ENCODE data around the gene NKX3-2.

NKX3-2 gene

DNA sequence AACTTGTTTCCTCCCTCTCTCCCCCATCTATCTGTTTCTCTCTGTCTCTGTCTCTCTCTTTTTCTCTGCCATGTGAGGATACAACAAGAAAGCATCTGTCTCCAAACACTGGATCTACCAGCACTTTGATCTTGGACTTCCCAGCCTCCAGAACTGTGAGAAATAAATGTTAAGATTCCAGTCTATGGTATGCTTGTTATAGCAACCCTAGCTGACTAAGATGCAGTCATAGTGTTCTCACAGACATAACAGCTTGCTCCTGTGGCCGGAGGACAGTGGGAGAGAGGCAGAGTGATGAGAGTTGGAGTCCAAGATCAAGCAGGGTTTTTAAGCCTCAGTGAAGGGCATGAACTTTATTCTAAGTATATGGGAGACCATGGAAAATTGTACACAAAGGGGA, 8.8 kb upstream of the NKX3-2 start:
- no peak for DNase-seq
- TF ChIP-seq POLR2A (IDR thresholded peaks at IDR 0.05; ENCODE audit: low read length) (no peak), GATA1 (IDR thresholded peaks at IDR 0.05; ENCODE audit: low read depth, low read length) (no peak)

DNA sequence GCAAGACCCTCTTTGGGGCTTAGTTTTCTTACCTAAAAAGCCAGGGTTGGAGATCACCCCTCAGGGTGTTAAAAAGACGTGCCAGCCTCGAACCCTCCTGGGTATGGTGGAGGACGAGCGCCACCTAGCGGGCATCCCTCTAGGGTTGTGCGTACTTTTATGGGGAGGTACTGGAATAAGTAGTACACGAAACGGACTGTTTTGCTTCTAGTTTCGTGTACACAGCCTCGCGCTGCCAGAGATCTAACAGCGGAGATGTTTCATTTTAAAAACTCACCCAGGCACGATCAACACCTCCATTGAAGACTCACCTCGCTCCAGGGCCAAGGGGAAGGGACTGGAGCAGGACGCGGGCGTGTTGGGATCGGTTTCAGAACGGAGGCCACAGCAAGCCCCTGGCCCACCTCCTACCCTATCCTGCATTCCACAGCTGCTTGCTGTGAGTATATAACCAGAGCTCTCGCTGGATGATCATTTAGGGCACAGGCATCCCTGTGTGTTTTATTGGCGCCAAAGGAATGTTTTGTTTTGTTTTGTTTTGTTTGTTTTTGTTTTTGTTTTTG, 4.8 kb upstream of the NKX3-2 start:
- no peak for TF ChIP-seq POLR2A (IDR thresholded peaks at IDR 0.05; ENCODE audit: low read length)
- no peak for TF ChIP-seq GATA1 (IDR thresholded peaks at IDR 0.05; ENCODE audit: low read depth, low read length)
- DNase-seq: peak; percentile 83 to 90

DNA sequence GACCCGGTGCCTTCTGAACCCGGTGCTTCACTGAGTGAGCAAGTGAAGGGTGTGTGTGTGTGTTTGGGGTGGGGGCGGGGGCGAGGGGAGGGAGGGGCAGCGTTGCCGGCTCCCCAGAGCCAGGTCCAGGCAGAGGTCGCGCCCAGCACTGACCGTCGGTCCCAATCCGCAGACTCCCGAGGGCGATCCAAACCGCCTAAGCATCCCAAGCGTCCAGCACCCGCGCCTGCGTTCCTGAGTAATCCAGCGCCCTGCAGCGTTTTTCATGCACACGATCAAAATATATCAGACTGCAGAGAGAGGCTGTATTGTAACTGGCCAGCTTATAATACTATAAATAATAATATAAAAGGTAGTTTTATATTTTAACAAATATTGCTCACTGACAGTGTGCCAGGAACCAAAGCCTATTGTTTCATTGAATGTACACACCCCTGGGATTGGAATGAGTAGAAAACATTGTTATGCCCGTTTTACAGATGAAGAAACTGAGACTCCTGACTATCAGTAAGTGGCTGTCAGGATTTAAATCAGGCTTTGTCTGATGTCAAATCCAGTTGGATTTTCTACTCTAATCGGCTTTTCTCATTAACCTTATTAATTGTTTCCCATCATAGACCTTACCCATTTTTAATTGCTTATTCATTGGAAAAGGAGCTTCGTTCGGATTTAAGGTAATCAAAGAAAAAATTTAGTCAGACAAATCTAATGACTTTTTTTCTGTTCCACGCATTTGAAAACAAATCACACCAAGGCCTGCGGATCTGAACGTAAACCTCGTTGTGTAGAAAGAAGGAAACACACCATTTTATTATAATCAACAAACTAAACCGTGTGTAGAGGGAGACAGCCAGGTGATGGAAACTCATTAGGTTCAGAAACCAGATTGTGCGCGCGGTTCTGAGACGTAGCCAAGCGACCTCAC, 4.0 kb upstream of the NKX3-2 start:
- TF ChIP-seq GATA1 (IDR thresholded peaks at IDR 0.05; ENCODE audit: low read depth, low read length) (no peak), POLR2A (IDR thresholded peaks at IDR 0.05; ENCODE audit: low read length) (no peak)
- no peak for DNase-seq

DNA sequence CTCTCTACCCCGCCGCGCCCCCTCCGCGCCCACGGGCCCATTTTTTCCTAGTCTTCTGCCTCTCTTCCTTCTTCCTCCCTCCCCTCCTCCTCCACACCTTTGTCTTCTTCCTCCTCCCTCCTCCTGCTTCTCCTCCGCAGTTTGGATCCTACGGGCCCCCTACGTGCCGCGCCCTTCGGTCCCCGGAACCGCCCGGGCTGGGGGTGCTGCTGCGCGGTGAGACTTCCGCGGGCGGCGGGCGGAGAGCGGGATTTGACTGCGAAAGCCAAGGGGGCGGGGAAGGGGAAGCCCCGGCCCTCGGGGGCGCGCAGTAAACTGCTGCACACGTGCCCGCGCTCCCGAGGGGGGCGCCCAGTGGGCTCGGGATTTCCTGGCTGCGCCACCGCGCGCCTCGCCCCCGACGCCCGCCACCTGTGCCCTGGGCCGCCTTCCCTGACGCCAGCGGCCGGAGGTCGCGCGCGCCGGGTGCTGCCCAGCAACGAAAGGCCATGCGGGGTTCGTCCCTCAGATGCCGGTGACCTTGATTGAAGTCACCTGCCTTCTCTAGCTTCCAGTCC, 3.3 kb upstream of the NKX3-2 start:
- DNase-seq: no peak

DNA sequence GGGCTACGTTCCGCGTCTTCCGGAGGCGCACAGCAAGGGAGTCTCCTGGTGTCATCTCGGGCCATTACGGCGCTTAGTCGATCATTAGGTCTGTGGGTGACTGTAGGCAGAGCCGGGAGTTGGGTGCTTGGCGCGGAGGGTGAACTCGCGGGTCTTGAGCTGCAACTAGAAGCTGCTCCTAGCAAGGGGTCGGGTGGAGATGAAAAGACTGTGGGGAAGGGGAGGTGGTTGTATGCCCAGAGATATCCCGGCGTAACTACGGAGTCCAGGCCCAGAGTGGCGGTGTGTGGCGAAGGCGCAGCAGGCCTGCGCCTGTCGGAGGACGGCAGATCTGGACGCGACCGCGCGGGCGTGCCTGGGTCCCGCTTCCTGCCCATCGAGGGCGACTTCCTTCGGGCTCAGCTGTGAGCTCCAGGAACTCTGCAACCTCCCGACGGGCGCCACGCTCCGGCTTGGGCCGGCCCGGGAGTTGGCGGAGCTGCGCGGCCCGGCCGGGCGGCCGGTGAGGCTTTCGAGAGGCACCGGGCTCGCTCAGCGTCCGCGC, 2.7 kb upstream of the NKX3-2 start:
- no peak for TF ChIP-seq GATA1 (IDR thresholded peaks at IDR 0.05; ENCODE audit: low read depth, low read length)
- no peak for TF ChIP-seq POLR2A (IDR thresholded peaks at IDR 0.05; ENCODE audit: low read length)
- no peak for DNase-seq

More for the DNA sequence above, 3.3 kb upstream of the NKX3-2 start:
- TF ChIP-seq POLR2A (IDR thresholded peaks at IDR 0.05; ENCODE audit: low read length) (no peak), GATA1 (IDR thresholded peaks at IDR 0.05; ENCODE audit: low read depth, low read length) (no peak)

DNA sequence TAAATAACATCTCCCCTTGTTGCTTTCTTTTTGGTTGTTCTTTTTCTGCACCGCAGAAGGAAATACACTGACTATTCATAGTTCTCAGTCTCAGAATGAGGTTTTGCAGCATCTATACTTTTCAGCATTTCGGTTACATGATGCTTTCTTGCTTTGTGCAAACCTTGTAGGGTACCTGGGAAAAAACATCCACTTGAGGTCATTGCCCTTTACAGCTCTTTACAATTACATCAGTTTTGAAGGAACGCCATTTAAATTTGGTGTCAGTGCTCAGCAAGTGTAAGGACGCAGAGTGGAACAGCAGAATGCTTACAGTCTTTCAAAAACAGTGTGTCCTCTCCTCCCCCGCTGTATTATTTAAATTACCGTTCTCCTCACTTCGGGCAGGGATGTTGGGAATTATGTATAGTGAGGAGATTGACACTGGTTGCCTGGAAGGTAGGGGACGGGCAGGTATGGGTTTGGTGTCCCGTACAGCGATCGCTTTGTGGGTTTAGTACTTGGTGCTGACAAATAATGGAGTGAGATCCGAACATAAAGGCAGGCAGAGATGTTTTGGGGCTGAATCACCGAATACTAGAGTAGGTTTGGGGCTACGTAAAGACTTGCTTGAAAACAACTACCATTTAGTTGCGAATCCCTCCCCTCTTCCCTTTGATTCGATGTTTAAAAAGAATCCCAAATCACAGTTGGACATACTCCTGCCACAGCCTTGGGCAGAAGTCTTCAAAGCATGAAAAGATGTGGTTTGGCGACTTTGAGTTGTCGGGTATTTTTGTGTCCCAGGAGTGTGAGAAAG, 2.0 kb upstream of the NKX3-2 start:
- DNase-seq: no peak
- TF ChIP-seq POLR2A (IDR thresholded peaks at IDR 0.05; ENCODE audit: low read length) (no peak), GATA1 (IDR thresholded peaks at IDR 0.05; ENCODE audit: low read depth, low read length) (no peak)

DNA sequence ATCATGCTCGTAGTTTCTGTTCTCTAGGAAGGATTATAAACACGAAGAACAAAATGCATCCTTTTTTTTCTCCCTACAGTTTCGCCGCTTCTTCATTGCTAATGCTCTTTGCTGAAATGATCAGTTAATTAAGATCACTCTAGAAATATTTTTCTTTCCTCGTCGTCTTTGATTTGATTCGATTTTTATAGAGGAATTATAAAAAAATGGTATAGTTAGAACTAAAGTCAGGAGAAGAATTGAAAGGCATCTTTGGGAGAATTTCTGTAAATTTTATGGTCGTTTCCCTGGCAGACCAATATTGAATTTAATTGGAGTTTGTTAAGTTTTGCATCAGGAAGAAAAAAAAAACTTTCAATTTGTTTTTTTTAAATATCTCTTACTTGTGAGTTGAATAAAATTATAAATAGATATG, 1.1 kb upstream of the NKX3-2 start:
- no peak for DNase-seq
- TF ChIP-seq POLR2A (IDR thresholded peaks at IDR 0.05; ENCODE audit: low read length): no peak
- no peak for TF ChIP-seq GATA1 (IDR thresholded peaks at IDR 0.05; ENCODE audit: low read depth, low read length)

DNA sequence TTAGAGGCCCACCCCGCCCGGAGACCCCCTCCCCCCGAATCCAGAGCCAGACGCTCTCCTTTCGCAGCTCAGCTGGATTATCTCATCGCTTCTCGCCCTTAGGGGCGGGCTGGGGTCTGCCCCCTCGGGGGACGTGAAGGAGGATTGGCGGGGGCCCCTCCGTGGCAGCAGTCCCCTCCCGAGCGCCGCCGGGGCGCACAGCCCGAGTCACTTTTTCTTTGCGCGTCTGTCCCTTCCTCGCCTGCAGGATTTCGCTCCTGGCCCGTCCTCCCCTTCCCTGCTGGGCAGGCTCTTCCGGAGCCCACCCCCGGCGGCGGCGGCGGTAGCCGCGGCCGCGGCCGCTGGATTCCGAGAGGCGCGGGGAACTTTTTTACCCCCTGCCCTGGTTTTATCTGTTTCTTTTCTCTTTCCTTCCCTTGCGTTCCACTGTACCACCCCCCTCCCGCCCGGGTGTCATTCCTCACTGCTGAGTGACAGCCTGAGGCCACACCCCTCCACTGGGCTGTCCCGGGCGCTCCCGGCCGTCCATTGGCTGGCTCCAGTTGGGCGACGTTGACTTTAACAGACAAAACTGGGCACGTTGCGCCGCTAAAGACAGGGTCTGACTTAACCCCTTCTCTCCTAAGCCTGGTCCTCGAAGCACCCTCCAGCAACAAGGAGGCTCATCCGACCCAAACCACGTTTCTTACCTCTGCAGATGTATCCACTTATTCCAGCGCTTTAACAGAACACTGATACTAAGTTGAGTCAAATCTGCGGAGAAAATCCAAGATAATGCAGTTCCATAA, 492 bp upstream of the NKX3-2 start:
- TF ChIP-seq POLR2A (IDR thresholded peaks at IDR 0.05; ENCODE audit: low read length) (no peak), GATA1 (IDR thresholded peaks at IDR 0.05; ENCODE audit: low read depth, low read length) (no peak)
- DNase-seq: peak; percentile 69 to 75

DNA sequence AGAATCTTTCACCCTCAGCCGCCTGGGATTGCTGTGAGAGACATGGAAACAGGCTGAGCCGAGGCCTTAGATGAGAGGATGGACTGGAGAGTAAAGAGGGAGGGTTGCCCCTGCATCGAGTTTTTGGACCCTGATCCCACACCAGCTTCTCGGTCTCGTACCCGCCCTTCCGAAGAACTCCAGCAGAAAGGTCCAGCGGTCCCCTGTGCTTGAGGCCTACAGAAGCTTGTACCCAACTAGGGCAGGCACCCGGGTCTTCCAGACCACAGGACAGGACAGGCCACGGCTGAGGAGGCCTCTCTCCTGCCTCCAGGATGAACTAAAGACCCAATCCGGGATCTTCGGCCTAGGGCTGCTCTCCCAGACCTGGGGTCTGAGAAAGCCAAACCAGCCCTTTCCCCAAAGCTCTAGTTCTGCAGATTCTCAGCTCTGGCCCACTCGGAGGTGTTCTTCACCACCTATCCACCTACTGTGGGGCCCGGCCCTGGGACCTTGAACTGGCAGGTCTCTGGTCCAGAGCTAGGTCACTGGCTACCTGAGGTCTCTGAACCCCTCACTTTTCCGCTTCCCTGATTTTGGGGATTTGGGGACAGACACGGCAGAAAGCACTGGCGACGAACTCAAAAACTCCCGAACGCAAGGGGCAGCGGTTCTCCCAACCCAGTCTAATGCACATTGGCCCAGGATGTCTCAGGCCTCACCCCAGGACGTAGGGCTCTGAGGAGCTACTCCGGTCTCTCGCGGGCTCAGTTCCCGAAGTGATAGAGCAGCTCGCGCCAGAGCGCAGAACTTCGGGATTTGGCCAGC, 1.1 kb downstream of the NKX3-2 start:
- DNase-seq: peak; percentile 9 to 13
- TF ChIP-seq POLR2A (IDR thresholded peaks at IDR 0.05; ENCODE audit: low read length) (no peak), GATA1 (IDR thresholded peaks at IDR 0.05; ENCODE audit: low read depth, low read length) (no peak)

DNA sequence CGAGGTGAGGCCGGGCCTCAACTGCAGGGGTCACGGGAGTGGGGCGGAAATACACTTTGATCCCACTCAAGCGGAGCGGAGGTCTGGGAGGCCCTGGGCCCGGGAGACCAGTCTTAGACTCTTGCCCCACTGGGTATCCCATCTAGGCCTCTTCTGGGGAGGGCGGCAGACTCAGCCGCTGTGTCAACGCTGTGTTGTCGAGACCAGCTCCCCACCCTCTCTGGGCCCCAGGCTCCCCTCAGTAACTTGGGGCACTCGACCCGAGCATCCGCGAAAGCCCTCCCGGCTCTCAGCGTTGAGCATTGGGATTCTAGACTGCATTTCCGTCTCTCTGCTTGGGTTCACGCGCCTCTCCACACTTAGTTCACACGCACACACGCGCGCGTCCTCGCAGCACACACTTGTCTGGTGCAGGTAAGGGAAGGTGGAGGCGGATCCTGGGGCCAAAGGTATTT, 1.7 kb downstream of the NKX3-2 start:
- no peak for TF ChIP-seq POLR2A (IDR thresholded peaks at IDR 0.05; ENCODE audit: low read length)
- no peak for TF ChIP-seq GATA1 (IDR thresholded peaks at IDR 0.05; ENCODE audit: low read depth, low read length)
- no peak for DNase-seq

DNA sequence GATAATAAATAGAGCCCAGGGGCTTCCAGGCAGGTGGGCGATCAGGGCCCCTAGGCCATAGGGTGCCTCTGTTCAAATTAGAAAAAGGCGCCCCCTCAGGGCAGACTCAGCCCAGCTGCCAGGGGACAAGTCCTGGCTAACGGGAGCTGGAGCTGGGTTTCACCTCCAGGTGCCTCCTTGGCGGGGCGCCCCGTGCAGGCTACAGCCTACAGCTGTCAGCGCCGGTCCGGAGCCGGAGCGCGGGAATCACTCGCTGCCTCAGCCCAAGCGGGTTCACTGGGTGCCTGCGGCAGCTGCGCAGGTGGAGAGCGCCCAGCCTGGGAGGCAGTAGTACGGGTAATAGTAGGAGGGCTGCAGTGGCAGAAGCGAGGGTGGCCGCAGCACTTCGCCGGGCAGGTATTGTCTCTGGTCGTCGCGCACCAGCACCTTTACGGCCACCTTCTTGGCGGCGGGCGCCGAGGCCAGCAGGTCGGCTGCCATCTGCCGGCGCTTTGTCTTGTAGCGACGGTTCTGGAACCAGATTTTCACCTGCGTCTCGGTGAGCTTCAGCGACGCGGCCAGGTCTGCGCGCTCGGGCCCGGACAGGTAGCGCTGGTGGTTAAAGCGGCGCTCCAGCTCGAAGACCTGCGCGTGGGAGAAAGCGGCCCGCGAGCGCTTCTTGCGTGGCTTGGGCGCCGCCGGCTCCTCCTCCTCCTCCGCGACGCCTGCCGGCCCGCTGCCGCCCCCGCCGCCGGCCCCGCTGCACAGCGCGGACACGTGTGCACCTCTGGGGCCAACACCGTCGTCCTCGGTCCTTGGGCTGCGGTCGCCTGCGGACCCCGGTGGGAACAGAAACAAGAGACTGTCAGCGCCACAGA, 2.4 kb downstream of the NKX3-2 start:
- peak; percentile 33 to 34 for DNase-seq
- TF ChIP-seq GATA1 (IDR thresholded peaks at IDR 0.05; ENCODE audit: low read depth, low read length) (no peak), POLR2A (IDR thresholded peaks at IDR 0.05; ENCODE audit: low read length) (no peak)

Data from erythroblast (primary cell).